Thoracic aorta (tissue), 2 donors: ENCODE results near the gene NPY4R. TPM values are rescaled to one million over a fixed set of nuclear protein-coding genes. Genes with fewer than 3 reads are reported as not detected.
"Not testable (repeated sequence)": the region's sequence is repeated elsewhere in the genome, so short reads cannot be mapped to it uniquely, and the experiment has no call there.

Experiments used
- ATAC-seq: fragments of 150-250 bp; one replicate; pipeline ENCODE4 v1.8.0; 2017; ENCODE audit warnings: low read depth; ENCODE audit not compliant: insufficient number of reproducible peaks, low FRiP score
- DNase-seq: peaks from one replicate; pipeline ENCODE4 v3.0.0-alpha.2; 2020; ENCODE audit warnings: low spot score
- H3K27ac ChIP-seq, 2 donors: fragments of 200-600 bp; sonication (generic); 1 replicate in 1 of 2; 2 replicates in 1 of 2; pipeline ENCODE4 v1.5.1; 2016; ENCODE audit warnings: mild to moderate bottlenecking in 2 of 2, moderate library complexity in 2 of 2
- H3K27me3 ChIP-seq: fragments of 200-600 bp; sonication (generic); replicated peaks from 2 replicates; pipeline ENCODE4 v1.6.0; 2016; ENCODE audit warnings: mild to moderate bottlenecking; ENCODE audit not compliant: insufficient read depth
- H3K36me3 ChIP-seq: fragments of 200-600 bp; sonication (generic); one replicate; pipeline ENCODE4 v1.5.1; 2016
- H3K4me1 ChIP-seq, 2 donors: fragments of 200-600 bp; sonication (generic); 1 replicate in 1 of 2; 2 replicates in 1 of 2; pipeline versions ENCODE4 v1.5.1 to v1.6.0; 2016; ENCODE audit warnings: low read depth in 2 of 2, mild to moderate bottlenecking in 1 of 2; ENCODE audit not compliant: control insufficient read depth in 1 of 2
- H3K4me3 ChIP-seq: fragments of 200-600 bp; sonication (generic); 2 replicates; pipeline ENCODE4 v1.5.1; 2016; ENCODE audit warnings: mild to moderate bottlenecking
- H3K9me3 ChIP-seq: fragments of 200-600 bp; sonication (generic); 2 replicates; pipeline ENCODE4 v1.5.1; 2016
- total RNA-seq, 2 donors: library from RNA; depleted of rRNA; stranded (reverse); fragments of >200 nt; gene quantifications; one replicate each; pipeline versions ENCODE4 v1.1.0 to v1.2.3, GENCODE V29; 2016

The NPY4R gene
- total RNA-seq, 2 donors from 2014 or later = not detected

DNA sequence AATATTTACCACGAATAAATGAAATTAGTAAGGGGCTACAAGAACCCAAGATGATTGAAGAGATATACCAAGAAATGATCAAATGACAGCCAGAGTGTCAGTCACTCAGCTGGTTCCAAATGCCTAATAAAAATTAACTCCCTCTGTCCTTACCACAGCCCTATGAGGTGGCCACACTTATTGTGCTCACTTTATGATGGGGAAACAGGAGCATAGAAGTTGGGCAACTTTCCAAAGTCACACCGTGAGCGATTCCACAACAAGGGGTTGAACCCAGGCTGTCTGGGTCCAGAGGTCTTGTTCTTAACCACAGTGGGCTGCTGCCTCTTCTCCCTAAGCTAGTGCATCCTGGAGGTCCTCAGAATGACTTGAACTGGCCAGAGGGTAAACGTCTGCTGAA, 31.6 kb upstream of the NPY4R start:
- not testable (repeated sequence) for H3K4me1 ChIP-seq, ATAC-seq, H3K27ac ChIP-seq, H3K4me3 ChIP-seq, H3K9me3 ChIP-seq, DNase-seq, H3K36me3 ChIP-seq, H3K27me3 ChIP-seq

DNA sequence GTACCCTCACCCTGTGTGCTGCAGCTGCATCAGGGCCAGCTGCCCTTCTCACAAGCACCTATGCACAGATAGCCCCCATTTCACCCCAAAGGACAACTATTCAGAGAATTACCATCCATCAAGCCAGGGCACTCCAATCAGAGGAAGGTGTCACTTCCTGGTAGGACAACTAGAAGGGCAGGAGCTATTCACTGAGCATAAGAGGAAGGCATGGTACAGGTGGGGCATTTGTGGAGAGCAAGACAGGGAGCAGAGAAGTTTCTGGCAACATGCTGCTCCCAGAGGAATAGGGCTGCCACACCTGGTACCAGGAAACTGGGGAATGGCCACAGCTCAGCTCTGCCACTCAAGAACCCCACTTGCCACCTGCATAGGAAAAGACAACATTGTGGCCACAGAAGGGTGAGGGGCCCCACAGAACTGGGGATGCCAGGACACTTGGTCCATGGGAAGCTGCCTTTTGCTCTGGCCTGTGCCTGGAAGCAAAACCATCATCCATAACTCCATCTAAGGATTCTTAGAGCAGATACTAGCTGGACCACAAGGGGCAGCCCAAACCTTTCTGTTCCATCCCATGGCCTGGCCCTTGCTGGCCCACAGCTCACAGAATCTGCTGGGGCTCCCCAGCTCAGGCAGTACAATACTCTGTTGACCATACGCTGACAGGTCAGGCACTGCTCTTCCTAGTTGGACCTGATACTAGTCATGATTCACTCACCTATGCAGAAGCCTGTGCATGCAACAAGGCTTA, 25.8 kb upstream of the NPY4R start:
- H3K27ac ChIP-seq, H3K4me1 ChIP-seq, H3K9me3 ChIP-seq, H3K36me3 ChIP-seq, H3K4me3 ChIP-seq, ATAC-seq, H3K27me3 ChIP-seq, DNase-seq: not testable (repeated sequence)

DNA sequence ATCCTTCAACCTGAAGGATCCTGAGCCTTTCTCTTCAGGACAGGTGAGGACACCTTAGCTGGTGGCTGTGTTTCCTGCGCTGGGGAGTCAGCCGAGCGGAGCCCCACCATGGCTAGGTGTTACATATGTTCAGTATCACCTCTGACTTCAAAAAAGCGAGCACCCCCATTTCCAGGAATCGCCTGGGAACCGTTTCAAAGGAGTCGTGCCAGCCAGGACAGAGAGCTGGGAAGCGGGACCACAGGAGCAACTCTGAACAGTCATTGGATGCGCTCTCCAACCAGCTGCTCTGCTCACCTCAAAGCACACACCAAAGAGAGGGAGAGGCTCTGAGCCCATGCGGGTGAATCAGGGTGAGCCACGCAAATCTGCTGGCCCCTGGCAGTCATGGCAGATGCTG, 24.5 kb upstream of the NPY4R start:
- DNase-seq, H3K4me1 ChIP-seq, H3K9me3 ChIP-seq, H3K4me3 ChIP-seq, H3K36me3 ChIP-seq, H3K27me3 ChIP-seq, H3K27ac ChIP-seq, ATAC-seq: not testable (repeated sequence)

DNA sequence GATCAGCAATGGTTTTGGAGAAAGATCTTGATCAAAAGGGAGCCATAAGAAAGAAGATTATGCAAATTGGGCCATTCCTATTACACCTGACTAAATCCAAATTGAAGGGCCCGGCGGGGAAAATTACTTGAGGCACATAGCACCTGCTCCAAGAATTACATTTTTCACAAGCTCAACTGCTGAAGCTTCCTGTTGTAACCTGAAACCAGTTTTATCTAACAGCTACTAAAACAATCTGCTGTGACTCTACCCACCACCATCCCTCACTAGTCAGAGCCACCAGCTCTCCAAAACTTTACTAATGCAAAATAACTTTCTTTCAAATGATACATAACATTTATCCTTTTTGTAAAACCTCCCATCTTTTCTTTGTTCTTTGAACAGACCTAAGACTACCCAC, 20.7 kb upstream of the NPY4R start:
- H3K9me3 ChIP-seq, H3K27ac ChIP-seq, ATAC-seq, H3K4me3 ChIP-seq, H3K27me3 ChIP-seq, H3K36me3 ChIP-seq, DNase-seq, H3K4me1 ChIP-seq: not testable (repeated sequence)

DNA sequence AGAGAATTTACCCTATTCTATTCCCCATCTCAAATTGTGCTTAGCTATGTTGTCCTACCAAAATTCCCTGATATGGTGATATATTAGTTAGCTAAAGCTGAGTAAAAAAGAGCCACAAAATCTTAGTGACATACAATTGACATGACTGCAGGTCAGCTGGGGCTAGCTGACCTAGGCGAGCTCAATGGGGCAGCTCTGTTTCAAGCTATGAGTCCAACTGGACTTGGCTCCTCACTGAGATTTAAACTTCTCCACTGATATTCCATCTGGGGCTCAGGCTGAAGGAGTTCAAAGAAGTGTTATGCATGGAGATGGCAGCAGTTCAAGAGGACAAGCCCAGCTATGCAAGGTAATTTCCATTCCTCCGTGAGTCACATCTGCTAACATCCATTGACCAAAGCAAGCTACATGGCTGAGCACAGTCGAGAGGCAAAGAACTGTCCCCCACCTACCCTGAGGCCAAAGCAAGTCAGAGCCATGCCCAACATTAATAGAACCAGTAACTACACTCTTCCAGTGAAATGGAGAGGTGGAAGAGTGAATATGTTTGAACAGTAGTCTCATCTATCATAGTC, 9.1 kb upstream of the NPY4R start:
- H3K9me3 ChIP-seq, DNase-seq, H3K27ac ChIP-seq, H3K4me1 ChIP-seq, H3K27me3 ChIP-seq, H3K4me3 ChIP-seq, H3K36me3 ChIP-seq, ATAC-seq: not testable (repeated sequence)

DNA sequence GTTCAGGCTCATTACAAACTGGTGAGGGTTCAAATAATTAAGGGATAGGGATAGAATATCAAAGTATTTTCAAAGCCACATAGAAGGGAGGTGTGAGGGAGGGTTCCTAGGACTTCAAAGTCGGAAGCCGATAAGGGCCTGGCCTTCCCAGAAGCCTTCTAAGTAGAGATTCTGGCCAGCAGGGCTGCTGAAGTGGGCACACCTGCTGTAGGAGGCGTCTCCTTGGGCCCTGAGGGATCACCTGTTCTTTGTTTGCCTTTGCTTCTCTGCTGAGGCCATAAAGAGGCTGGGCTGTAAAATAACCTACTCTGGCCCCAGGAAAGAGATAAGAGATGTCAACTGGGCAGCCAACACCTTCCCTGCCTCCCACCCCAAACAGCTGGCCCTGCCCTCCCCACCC, 8.0 kb upstream of the NPY4R start:
- not testable (repeated sequence) for H3K27ac ChIP-seq, ATAC-seq, H3K36me3 ChIP-seq, H3K27me3 ChIP-seq, H3K9me3 ChIP-seq, H3K4me3 ChIP-seq, DNase-seq, H3K4me1 ChIP-seq

DNA sequence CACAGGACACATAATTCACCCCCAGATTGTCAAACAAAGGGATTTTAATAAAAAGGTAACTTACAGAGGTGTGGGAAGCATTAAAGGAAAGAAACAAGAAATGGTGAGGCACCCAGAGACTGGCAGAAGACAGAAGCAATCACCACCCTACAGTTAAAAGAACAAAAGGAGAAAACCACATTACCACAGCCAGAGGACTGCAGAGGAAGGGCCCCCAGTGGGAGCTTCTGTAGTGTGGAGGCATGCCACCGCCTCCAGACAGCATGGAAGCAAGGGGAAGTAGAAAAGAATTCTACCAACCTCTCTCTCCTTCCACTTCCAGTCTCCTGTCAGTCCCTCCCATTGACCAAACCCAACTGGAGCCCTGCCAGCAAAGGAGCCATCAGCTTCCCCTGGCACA, 4.4 kb upstream of the NPY4R start:
- ATAC-seq, H3K9me3 ChIP-seq, H3K4me3 ChIP-seq, H3K27me3 ChIP-seq, H3K27ac ChIP-seq, H3K4me1 ChIP-seq, H3K36me3 ChIP-seq, DNase-seq: not testable (repeated sequence)

DNA sequence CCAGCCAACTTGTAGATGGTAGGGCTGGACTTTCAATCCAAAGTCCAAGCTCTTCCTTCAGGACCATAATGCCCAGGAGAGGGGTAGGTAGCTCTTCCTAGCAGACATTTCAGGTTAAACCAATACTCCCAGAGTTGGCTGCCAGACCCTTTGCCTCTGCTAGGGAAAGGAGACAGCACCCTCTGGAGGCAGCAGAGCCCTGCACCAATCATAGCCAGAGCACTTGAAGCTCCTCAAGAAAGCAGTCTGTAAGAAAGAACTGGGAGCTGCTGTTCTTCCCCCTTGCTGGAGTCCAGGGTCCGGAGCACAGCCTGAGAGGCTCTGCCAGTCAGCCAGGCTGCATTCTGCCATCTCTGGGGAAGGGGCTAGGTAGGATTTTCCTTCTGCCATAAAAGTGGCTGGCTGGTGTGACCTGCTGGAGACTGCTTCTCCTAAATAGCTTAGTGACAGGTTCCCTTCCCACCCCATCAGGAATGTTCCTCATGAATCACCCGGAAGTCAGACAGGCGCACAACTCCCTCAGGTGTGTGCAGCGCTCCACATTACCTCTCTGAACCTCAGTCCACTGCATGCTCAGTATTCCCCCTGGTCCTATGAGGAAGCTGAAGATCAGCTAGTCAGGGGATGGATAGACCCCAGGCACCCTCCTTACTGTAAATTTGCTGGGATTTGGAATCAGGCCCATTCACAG, 2.5 kb upstream of the NPY4R start:
- not testable (repeated sequence) for H3K4me1 ChIP-seq, H3K27ac ChIP-seq, H3K9me3 ChIP-seq, H3K27me3 ChIP-seq, H3K4me3 ChIP-seq, DNase-seq, H3K36me3 ChIP-seq, ATAC-seq

DNA sequence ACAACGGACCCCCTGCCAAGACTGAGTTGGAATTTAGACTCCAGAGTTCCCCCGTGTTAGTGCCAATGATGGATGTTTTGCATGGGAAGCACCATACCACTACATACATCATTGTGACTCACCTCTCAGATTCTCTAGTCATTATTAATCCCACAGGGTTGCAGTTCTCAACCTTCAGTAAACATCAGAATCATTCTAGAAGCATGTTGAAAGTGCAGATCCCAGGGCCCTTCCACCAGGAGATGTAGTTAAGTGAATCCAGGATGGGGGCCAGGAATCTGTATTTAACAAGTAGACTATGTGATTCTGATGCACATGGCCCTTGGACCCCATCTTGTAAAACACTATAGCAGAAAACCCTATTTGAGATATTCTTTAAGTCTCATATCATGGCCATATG, 2.1 kb downstream of the NPY4R start:
- H3K27me3 ChIP-seq, H3K4me1 ChIP-seq, H3K36me3 ChIP-seq, H3K27ac ChIP-seq, H3K9me3 ChIP-seq, DNase-seq, ATAC-seq, H3K4me3 ChIP-seq: not testable (repeated sequence)

DNA sequence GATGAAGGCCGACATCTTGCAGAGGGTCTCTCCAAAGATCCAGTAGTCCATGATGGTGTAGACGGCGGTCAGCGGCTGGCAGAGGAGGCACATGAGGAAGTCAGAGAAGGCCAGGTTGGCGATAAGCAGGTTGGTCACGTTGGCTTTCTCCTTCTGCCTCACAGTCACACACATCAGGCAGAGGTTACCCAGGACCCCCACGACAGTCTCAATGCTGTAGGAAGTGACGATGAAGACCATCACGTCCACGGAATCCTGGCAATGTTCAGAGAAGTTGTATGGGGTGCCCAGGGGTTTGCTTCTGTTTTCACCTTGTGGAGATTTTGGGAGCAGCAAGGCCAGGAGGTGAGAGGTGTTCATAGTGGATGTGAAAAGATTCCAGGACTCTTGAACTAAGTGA, 3.5 kb downstream of the NPY4R start:
- not testable (repeated sequence) for H3K9me3 ChIP-seq, H3K4me1 ChIP-seq, H3K27me3 ChIP-seq, DNase-seq, H3K36me3 ChIP-seq, H3K27ac ChIP-seq, ATAC-seq, H3K4me3 ChIP-seq

DNA sequence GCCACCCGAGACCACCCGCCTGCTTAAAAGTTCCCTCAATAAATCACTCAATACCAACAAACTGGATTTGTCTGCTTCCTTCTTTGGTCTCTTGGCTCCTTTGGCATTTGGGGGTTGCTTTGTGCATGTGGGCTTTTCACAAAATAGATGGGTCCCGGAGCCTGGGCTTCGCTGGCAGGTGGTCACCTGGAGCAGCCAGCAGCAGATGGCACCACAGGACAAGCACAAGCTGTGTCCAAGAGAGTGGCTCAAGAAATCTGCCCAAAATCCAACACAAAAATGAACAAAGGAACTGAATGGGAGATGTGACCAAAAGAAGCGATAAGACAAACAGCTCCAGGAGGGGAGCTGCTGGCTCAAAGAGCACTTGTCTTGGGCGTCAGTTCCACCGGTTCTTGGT, 6.2 kb downstream of the NPY4R start:
- ATAC-seq, DNase-seq, H3K36me3 ChIP-seq, H3K9me3 ChIP-seq, H3K27ac ChIP-seq, H3K4me1 ChIP-seq, H3K27me3 ChIP-seq, H3K4me3 ChIP-seq: not testable (repeated sequence)

DNA sequence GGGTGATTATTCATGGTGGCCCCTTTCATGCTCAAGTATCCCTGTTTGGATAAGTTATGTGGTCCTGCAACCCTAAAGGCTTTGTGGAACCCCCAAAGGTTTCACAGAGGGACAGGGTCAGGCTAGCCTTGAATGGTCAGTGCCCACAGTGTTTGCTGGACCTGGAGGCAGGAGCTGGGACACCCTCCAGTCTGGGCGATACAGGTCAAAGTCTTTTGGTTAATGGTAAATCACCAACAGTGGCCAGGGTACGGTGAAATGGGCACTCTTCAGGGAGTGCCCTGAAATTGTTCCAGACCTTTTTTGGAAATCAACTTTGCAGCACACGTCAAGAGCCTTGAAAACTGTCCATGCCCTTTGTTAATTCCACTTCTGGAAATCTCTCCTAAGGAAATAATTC, 8.7 kb downstream of the NPY4R start:
- not testable (repeated sequence) for ATAC-seq, H3K4me3 ChIP-seq, H3K4me1 ChIP-seq, DNase-seq, H3K36me3 ChIP-seq, H3K27ac ChIP-seq, H3K27me3 ChIP-seq, H3K9me3 ChIP-seq
